Activated CD8-positive, alpha-beta memory T cell treated with anti-CD3 and anti-CD28 coated beads, Interleukin-2, amount 10 ng/mL, durations not matched to agents 7 days and 5 days (primary cell): ENCODE data around the gene CLIP2. TPM values are rescaled to one million over a fixed set of nuclear protein-coding genes. Genes with fewer than 3 reads are reported as not detected.
"Not testable (repeated sequence)": the region's sequence is repeated elsewhere in the genome, so short reads cannot be mapped to it uniquely, and the experiment has no call there.

Source experiments
- ATAC-seq: fragments of 150-1000 bp; cut with Tn5 transposase; one replicate; pipeline ENCODE4 v1.10.0; 2021; ENCODE audit warnings: moderate library complexity
- CTCF ChIA-PET: fragments of 350-600 bp; sonication (Branson Sonifier 250); formaldehyde crosslinking; loops from one replicate; lab custom pipeline; 2021; ENCODE audit warnings: antibody characterized with exemption; lab: Charles Lee
- DNase-seq: peaks from one replicate; pipeline ENCODE4 v3.0.0-alpha.2; 2020
- H3K27ac Mint-ChIP-seq: one replicate; pipeline ENCODE4 v1.8.0; 2021; ENCODE audit warnings: mild to moderate bottlenecking, mixed read lengths
- H3K27me3 Mint-ChIP-seq: one replicate; pipeline ENCODE4 v1.8.0; 2021; ENCODE audit warnings: mixed read lengths
- H3K36me3 Mint-ChIP-seq: one replicate; pipeline ENCODE4 v1.8.0; 2021; ENCODE audit warnings: mild to moderate bottlenecking, mixed read lengths
- H3K4me1 Mint-ChIP-seq: one replicate; pipeline ENCODE4 v1.8.0; 2021; ENCODE audit warnings: mixed read lengths
- H3K4me3 Mint-ChIP-seq: one replicate; pipeline ENCODE4 v1.8.0; 2021; ENCODE audit warnings: mild to moderate bottlenecking, moderate library complexity, mixed read lengths
- H3K9me3 Mint-ChIP-seq: one replicate; pipeline ENCODE4 v1.8.0; 2022; ENCODE audit warnings: low read depth, mixed read lengths
- total RNA-seq, 2 experiments: library from RNA; stranded (reverse); gene quantifications; one replicate each; pipeline ENCODE4 v1.2.3, GENCODE V29; 2021

The CLIP2 gene
- total RNA-seq, result 1 to 10 TPM; 1.9 to 4.6 TPM

DNA sequence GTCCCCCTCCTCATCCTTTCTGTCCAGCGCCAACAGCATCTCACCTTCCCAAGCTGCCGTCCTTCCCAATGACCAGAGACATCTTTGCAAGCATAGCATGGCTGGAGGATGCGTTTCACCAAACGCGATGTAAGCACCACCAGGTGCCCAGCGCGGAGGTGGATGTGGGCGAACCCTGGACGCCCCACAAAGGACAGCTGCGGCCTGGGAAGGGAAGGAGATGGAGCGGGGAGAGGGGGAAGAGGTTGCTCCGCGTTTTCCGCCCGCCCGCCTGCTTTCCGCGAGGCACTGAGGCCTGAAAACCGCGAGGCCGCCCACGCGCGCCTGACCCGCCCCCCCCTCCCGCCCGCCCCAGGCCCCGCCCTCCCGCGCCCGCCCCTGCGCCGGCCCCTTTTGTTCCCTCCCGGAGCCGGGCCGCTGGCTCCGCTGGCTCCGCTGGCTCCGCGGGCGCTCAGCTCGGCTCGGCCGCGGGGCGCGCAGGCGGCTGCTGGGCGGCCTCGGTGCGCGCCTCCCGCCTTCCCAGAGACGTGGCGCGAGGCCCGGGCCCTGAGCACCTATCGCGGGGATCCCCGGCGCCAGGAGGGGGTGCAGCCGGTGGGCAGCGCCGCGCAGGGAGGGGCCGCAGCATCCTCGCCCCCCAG is at the start of gene CLIP2:
Gene CLIP2 (plus strand): TSS at position 390 of the 641 bp plus-strand sequence. CDS start 28,140 bp downstream, outside the sequence.
- ATAC-seq (peak; percentile 91), DNase-seq (peak; percentile 76)
- peak within 1 kb of the TSS; percentile 74 for H3K4me3 Mint-ChIP-seq
- H3K27me3 Mint-ChIP-seq, result peaks cover 51% of the 10 kb centered on the region
- peaks cover 20% of the 10 kb centered on the region for H3K4me1 Mint-ChIP-seq
- peak within 1 kb of the TSS; percentile 58 for H3K27ac Mint-ChIP-seq
- no peaks in the 10 kb centered on the region for H3K36me3 Mint-ChIP-seq
- CTCF ChIA-PET, result interaction anchor here (1.6 to 4.3 kb wide), 4 partner anchors 14 to 112 kb away, joined by 7 to 28 read pairs (median 17); no protein-coding TSS in a partner anchor
- no peaks in the 10 kb centered on the region for H3K9me3 Mint-ChIP-seq

DNA sequence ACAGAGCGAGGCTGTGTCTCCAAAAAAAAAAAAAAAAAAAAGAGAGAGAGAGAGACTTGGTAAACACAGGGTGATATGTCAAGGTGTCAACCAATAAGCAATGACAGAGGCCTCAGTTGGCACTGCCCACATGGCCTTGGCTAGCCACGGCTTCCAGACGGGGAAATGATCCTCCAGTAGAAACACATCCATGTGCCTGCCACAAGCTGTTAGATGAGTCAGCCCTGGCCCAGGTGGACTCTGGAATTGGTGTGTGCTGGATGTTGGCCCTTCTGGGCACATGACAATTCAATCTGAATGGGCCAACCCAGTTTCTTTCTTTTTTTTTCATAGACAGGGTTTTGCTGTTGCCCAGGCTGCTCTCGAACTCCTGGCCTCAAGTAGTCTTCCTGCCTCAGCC is 48.7 kb upstream of the CLIP2 start:
- H3K4me1 Mint-ChIP-seq, result peaks cover 32% of the 10 kb centered on the region
- no peak overlapping the region for H3K27ac Mint-ChIP-seq
- CTCF ChIA-PET, result interaction anchor here (2.3 kb wide), 1 partner anchor 34 kb away, joined by 14 read pairs; no protein-coding TSS in a partner anchor
- peaks cover 50% of the 10 kb centered on the region for H3K36me3 Mint-ChIP-seq
- DNase-seq (no peak), ATAC-seq (no peak)
- no peaks in the 10 kb centered on the region for H3K9me3 Mint-ChIP-seq
- H3K4me3 Mint-ChIP-seq, result no peak overlapping the region
- no peaks in the 10 kb centered on the region for H3K27me3 Mint-ChIP-seq

- no peak overlapping the region for H3K4me3 Mint-ChIP-seq
- CTCF ChIA-PET, result interaction anchor here (1.6 kb wide), 1 partner anchor 36 kb away, joined by 6 read pairs; no protein-coding TSS in a partner anchor
- H3K4me1 Mint-ChIP-seq, result peaks cover 19% of the 10 kb centered on the region
- H3K27ac Mint-ChIP-seq, result no peak overlapping the region
- no peaks in the 10 kb centered on the region for H3K9me3 Mint-ChIP-seq
- no peaks in the 10 kb centered on the region for H3K27me3 Mint-ChIP-seq
- DNase-seq (no peak), ATAC-seq (no peak)
- peaks cover 45% of the 10 kb centered on the region for H3K36me3 Mint-ChIP-seq
These were observed 47.1 kb upstream of the CLIP2 start for GRCh38 chr7:74242122-74242443.

- Mint-ChIP-seq H3K9me3 (no peaks in the 10 kb centered on the region), H3K4me1 (peaks cover 39% of the 10 kb centered on the region), H3K36me3 (peaks cover 60% of the 10 kb centered on the region), H3K27ac (no peak overlapping the region), H3K27me3 (no peaks in the 10 kb centered on the region), H3K4me3 (no peak overlapping the region)
- ATAC-seq (no peak), DNase-seq (no peak)
- CTCF ChIA-PET, result no interaction called here
These were observed 42.7 kb upstream of the CLIP2 start for GRCh38 chr7:74246497-74246896.

- CTCF ChIA-PET, result interaction anchor here (0.6 kb wide), 1 partner anchor 46 kb away, joined by 3 read pairs; no protein-coding TSS in a partner anchor
- no peaks in the 10 kb centered on the region for H3K9me3 Mint-ChIP-seq
- no peaks in the 10 kb centered on the region for H3K27me3 Mint-ChIP-seq
- no peak overlapping the region for H3K4me3 Mint-ChIP-seq
- DNase-seq, result no peak
- H3K36me3 Mint-ChIP-seq, result peaks cover 56% of the 10 kb centered on the region
- peaks cover 41% of the 10 kb centered on the region for H3K4me1 Mint-ChIP-seq
- no peak overlapping the region for H3K27ac Mint-ChIP-seq
- ATAC-seq, result no peak
These were observed 41.1 kb upstream of the CLIP2 start for GRCh38 chr7:74248156-74248555.

- H3K4me3 Mint-ChIP-seq, ATAC-seq, H3K9me3 Mint-ChIP-seq, H3K27ac Mint-ChIP-seq, H3K27me3 Mint-ChIP-seq, CTCF ChIA-PET, DNase-seq: not testable (repeated sequence)
- H3K36me3 Mint-ChIP-seq, result peaks cover 53% of the 10 kb centered on the region
- H3K4me1 Mint-ChIP-seq, result peaks cover 42% of the 10 kb centered on the region
These were observed 40.1 kb upstream of the CLIP2 start for GRCh38 chr7:74249058-74249457.

DNA sequence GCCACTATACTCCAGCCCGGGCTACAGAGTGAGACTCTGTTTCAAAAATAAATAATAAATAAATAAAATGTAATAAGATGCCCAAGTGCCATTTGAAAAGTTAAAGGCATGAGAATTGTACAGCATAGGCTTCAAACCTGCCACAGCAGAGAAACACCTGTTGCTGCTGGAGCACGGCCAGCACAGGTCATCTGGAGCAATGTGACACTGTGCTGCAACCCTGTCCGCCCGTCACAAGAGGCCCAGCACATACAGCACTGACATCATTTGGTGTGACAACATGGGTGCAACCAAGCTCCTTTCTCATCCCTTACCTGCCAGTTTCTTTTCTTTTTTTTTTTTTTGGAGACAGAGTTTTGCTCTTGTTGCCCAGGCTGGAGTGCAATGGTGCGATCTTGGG is 36.3 kb upstream of the CLIP2 start:
- DNase-seq (no peak), ATAC-seq (no peak)
- peaks cover 35% of the 10 kb centered on the region for H3K36me3 Mint-ChIP-seq
- H3K27me3 Mint-ChIP-seq, result no peaks in the 10 kb centered on the region
- peaks cover 51% of the 10 kb centered on the region for H3K4me1 Mint-ChIP-seq
- H3K9me3 Mint-ChIP-seq, result no peaks in the 10 kb centered on the region
- H3K4me3 Mint-ChIP-seq, result peak overlapping the region; percentile 96
- CTCF ChIA-PET, result interaction anchor here (1.4 to 1.8 kb wide), 3 partner anchors 46 to 147 kb away, joined by 3 to 7 read pairs (median 3); no protein-coding TSS in a partner anchor
- peak overlapping the region; percentile 61 for H3K27ac Mint-ChIP-seq

- Mint-ChIP-seq H3K36me3 (peaks cover 32% of the 10 kb centered on the region), H3K4me3 (peak overlapping the region; percentile 96), H3K27ac (peak overlapping the region; percentile 89), H3K27me3 (no peaks in the 10 kb centered on the region), H3K4me1 (peaks cover 47% of the 10 kb centered on the region), H3K9me3 (no peaks in the 10 kb centered on the region)
- ATAC-seq, result no peak
- CTCF ChIA-PET, result interaction anchor here (1.4 to 2.0 kb wide), 4 partner anchors 47 to 147 kb away, joined by 3 to 14 read pairs (median 3); no protein-coding TSS in a partner anchor
- no peak for DNase-seq
These were observed 35.9 kb upstream of the CLIP2 start for GRCh38 chr7:74253331-74253730.

DNA sequence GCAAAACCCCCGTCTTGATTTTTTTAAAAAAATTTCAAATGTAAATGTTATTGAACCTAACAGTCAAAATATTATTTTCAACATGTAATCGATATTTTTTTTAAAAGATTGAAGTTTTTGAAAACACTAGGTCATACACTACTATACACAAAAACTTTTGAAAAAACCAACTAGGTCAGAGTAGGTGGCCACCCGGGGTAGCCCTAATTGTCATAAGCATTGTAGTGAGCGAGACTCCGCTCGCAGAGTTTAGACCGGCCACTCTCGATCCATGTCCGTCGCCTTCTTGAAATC is 35.4 kb upstream of the CLIP2 start:
- H3K4me1 Mint-ChIP-seq, result peaks cover 43% of the 10 kb centered on the region
- peak overlapping the region; percentile 89 for H3K27ac Mint-ChIP-seq
- no peaks in the 10 kb centered on the region for H3K9me3 Mint-ChIP-seq
- peaks cover 2% of the 10 kb centered on the region for H3K27me3 Mint-ChIP-seq
- CTCF ChIA-PET, result interaction anchor here (1.4 to 2.0 kb wide), 4 partner anchors 47 to 147 kb away, joined by 3 to 14 read pairs (median 3); no protein-coding TSS in a partner anchor
- DNase-seq, result no peak
- ATAC-seq, result peak; percentile 14
- peaks cover 28% of the 10 kb centered on the region for H3K36me3 Mint-ChIP-seq
- H3K4me3 Mint-ChIP-seq, result peak overlapping the region; percentile 96

- ATAC-seq (peak; percentile 95), DNase-seq (peak; percentile 97)
- Mint-ChIP-seq H3K36me3 (peaks cover 24% of the 10 kb centered on the region), H3K27ac (peak within 1 kb of the TSS; percentile 89), H3K27me3 (peaks cover 2% of the 10 kb centered on the region), H3K9me3 (no peaks in the 10 kb centered on the region), H3K4me1 (peaks cover 40% of the 10 kb centered on the region), H3K4me3 (peak within 1 kb of the TSS; percentile 96)
- CTCF ChIA-PET, result interaction anchor here (1.6 to 2.0 kb wide), 3 partner anchors 48 to 77 kb away, joined by 3 to 14 read pairs (median 3); no protein-coding TSS in a partner anchor
These were observed 34.9 kb upstream of the CLIP2 start, which contains the start of gene RFC2 for GRCh38 chr7:74254129-74254857. RFC2 (minus strand) TSS chr7:74254399; CDS start chr7:74254383, 16 bp downstream.

DNA sequence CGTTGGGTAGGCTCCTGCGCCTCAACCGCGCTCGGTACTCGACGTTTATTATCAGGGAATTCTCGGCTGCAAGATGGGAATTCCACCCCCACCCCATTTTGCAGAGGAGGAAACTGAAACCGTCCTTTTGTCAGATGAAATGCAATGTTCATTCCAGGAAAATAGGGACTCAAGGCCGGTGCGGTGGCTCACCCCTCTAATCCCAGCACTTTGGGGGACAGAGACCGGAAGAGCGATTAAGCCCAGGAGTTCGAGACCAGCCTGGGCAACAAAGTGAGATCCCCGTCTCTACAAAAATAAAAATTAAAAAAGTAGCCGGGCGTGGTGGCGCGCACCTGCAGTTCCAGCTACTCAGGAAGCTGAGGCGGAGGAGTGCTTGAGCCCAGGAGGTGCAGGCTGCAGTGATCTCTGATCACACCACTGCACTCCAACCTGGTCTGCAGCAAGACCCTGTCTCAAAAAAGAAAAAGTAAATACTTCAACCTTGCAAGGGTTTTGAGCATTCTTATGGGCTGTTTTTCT is 34.3 kb upstream of the CLIP2 start:
- H3K36me3 Mint-ChIP-seq, result peaks cover 19% of the 10 kb centered on the region
- H3K4me1 Mint-ChIP-seq, result peaks cover 37% of the 10 kb centered on the region
- CTCF ChIA-PET, result interaction anchor here (0.6 to 2.0 kb wide), 3 partner anchors 18 to 72 kb away, joined by 3 to 14 read pairs (median 3); no protein-coding TSS in a partner anchor
- no peaks in the 10 kb centered on the region for H3K9me3 Mint-ChIP-seq
- peak overlapping the region; percentile 89 for H3K27ac Mint-ChIP-seq
- H3K4me3 Mint-ChIP-seq, result peak overlapping the region; percentile 96
- peaks cover 2% of the 10 kb centered on the region for H3K27me3 Mint-ChIP-seq
- ATAC-seq, result no peak
- no peak for DNase-seq

DNA sequence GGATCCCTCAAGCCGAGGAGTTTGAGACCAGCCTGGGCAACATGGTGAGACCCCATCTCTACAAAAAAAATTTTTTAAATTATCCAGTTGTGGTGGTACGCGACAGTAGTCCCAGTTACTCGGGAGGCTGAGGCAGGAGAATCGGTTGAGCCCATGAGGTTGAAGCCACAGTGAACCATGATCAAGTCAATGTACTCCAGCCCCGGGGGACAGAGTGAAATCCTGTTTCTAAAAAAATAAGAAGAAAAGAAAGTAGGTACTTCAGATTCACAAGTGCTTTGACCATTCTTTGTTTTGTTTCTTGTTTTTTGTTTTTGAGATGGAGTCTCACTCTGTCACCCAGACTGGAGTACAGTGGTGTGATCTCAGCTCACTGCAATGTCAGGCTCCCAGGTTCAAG is 33.7 kb upstream of the CLIP2 start:
- H3K9me3 Mint-ChIP-seq, ATAC-seq, H3K27me3 Mint-ChIP-seq, DNase-seq: not testable (repeated sequence)
- CTCF ChIA-PET, result interaction anchor here (0.6 to 1.3 kb wide), 2 partner anchors 13 to 17 kb away, joined by 3 read pairs; no protein-coding TSS in a partner anchor
- peaks cover 14% of the 10 kb centered on the region for H3K36me3 Mint-ChIP-seq
- H3K4me1 Mint-ChIP-seq, result peaks cover 34% of the 10 kb centered on the region
- peak overlapping the region; percentile 89 for H3K27ac Mint-ChIP-seq
- H3K4me3 Mint-ChIP-seq, result peak overlapping the region; percentile 32
